Activated CD8-positive, alpha-beta memory T cell treated with anti-CD3 and anti-CD28 coated beads for 1 hour (primary cell): Measurements from ENCODE around the gene GNAL.
A peak's percentile ranks its signal among the peaks of the same experiment; 100 is the strongest.
"Not testable (repeated sequence)": the region's sequence is repeated elsewhere in the genome, so short reads cannot be mapped to it uniquely, and the experiment has no call there.

Experiments
- DNase-seq, 2 donors: peaks; one replicate each; pipeline ENCODE4 v3.0.0-alpha.2; 2020; ENCODE audit warnings: low read depth in 1 of 2; ENCODE audit errors: extremely low read depth in 1 of 2

The GNAL gene

DNA sequence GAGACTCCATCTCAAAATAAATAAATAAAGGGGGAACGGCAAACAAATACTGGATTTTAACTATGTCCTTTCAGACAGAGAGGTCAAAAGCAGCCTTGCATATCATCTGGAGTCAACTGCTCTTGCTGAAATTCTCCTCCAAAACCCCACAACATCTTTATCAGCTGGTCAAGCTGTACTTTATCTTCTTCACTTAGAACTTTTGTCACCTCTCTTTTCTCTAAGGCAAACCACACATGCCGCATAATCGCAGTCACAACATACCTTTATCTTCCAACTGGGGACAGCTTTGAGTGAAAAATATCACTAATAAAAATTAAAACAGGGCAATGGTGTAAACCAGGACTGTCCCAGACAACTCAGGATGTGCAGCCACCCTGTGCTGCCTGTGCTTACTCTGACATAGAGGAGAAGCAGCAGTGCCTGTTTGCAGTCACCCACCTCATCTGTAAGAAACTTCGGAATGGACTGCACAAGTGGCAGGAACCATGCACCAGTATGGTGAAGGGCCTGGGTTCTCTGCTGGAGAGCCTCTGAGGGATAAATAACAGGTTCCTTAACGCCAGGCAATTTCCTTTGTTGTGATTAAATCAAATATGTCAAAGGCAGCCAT, 212.9 kb downstream of the GNAL start:
- DNase-seq, result no peak

- DNase-seq, result no peak
These were observed 213.6 kb downstream of the GNAL start for GRCh38 chr18:11902522-11903292.

DNA sequence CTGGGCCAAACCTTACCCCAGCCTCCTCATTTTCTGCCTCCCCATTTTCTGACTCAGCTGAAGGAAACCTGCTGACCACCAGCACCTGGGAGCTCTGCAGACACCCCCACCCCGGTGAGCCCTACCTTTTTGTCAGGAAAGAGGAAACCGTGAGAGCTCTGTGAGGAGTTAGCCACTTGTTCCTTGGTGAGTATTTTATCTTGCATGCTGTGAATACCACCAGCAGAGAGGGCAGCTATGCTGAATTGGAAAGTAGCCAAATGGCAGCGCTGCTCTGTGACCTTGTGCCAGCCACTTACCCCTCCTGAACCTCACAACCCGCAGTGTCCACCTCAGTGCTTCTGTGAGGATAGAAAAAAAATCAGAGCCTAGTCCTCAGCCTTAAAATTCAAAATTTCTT, 216.5 kb downstream of the GNAL start:
- no peak for DNase-seq

GRCh38 chr18:11906176-11906575, 217.1 kb downstream of the GNAL start:
- DNase-seq, result no peak

DNA sequence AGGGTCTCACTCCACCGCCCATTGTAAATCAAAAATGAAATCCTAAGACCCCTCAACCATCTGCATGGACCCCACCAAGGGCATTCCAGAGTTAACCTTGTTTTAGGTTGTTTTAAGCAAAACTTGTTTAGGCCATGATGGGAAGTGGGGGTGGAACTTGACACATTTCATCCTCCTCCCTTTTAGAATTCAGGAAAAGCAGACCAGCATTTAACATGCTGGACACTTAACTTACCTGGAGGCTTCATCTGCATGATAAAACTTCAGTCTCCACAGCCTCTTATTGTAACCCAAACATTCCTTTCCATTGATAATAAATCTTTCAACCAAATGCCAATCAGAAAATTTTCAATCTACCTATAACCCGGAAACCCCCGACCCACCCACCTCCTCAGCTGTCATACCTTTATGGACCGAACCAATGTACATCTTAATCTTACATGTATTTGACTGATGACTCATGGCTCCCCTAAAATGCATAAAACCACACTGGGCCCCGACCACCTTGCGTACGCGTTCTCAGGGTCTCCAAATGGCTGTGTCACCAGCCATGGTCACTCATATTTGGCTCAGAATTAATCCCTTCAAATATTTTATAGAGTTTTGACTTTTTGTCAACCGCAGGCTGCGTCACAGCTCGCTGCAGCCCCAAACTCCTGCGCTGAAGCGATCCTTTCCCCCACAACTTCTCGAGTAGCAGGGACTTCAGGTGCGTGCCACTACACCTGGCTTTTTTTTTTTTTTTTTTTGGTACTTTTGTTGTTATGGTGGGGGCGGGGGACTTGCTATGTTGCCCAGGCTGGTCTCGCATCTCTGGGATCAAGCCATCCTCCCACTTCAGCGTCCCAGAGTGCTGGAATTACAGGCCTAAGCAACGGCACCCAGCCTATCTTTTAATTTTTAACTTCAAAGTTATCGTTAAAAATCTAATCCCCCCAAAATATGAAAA, 218.1 kb downstream of the GNAL start:
- no peak for DNase-seq

DNA sequence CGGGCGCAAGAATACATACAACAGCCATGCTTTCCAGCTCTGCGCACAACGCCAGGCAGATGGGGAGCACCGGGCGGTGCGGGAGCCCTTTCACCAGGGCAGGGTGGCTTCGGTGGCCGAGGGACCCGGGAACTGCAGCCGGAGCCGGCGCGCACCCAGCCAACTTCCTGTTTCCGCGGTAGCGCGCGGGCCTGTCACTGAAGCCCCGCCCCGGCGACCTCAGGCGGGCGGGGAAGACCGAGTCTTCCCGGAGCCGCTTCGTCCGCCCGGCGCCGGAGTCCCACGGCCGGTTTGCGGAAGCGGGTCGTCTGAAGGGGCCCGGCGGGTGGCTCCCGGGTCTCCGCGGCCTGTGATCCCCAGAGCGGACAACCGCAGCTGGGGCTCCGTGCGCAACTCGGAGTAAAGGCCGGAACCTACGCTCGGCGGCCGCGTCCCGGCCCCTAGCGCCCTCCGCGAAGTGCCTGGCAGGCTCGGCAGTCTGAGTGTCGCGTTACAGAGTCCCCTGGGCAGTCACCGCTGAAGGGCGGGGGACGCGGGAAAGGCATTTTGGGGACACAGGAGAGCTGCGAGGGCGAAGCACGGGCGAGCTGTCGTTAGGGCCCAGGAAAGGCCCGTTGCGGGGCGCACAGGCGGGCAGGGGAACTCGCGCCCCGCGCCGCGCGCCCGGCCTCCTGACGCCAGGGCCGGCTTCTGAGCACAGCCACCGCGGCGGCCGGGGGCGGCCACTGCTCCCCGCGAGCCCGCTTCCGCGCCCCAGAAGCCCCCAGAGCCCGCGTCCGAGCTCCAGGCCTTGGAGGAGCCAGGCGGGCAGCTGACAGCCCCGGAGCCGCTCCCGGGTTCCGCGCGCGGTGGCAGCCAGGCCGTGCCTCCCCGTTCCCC, 219.4 kb downstream of the GNAL start, which contains the start of gene MPPE1:
MPPE1 (minus strand) TSS at position 136 of the 879 bp plus-strand sequence. CDS start 11,053 bp downstream, outside the sequence.
- DNase-seq, result peak; percentile 53 to 78

GRCh38 chr18:11909061-11909455, 220.0 kb downstream of the GNAL start:
- DNase-seq, result no peak

- DNase-seq, result no peak
These were observed 220.5 kb downstream of the GNAL start for GRCh38 chr18:11909591-11910026.

GRCh38 chr18:11916880-11917279, 227.8 kb downstream of the GNAL start:
- not testable (repeated sequence) for DNase-seq

- DNase-seq, result not testable (repeated sequence)
These were observed 230.5 kb downstream of the GNAL start for GRCh38 chr18:11919522-11919921.

DNA sequence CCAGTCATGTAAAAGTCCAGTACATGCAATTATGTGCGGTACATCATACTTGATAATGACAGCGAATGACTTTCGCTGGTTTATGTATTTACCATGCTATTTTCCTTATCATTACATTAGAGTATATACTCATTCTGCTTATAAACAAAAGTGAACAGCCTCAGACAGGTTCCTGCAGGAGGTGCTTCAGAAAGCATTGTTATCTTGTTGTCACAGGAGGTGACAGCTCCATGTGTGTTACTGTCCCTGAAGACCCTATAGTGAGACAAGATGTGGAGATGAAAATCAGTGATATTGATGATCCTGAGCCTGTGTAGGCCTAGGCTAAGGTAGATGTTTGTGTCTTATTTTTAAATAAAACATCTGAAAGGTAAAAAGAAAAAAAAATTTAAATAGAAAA, 234.4 kb downstream of the GNAL start:
- DNase-seq, result no peak

- DNase-seq, result no peak
These were observed 236.9 kb downstream of the GNAL start for GRCh38 chr18:11925800-11926481.

GRCh38 chr18:11927497-11927896, 238.4 kb downstream of the GNAL start:
- no peak for DNase-seq

GRCh38 chr18:11932393-11932792, 243.3 kb downstream of the GNAL start:
- DNase-seq, result no peak
